Rectal smooth muscle tissue (tissue), 1 donor: ENCODE results near the gene BEX3.
"Not testable (repeated sequence)": the region's sequence is repeated elsewhere in the genome, so short reads cannot be mapped to it uniquely, and the experiment has no call there.

Experiments used
- H3K27ac ChIP-seq: one replicate; pipeline ENCODE4 v1.7.0; 2013; ENCODE audit warnings: low read depth, low read length, inconsistent platforms
- H3K27me3 ChIP-seq: one replicate; pipeline ENCODE4 v1.7.0; 2013; ENCODE audit warnings: low read length; ENCODE audit not compliant: control insufficient read depth, insufficient read depth
- H3K36me3 ChIP-seq: one replicate; pipeline ENCODE4 v1.7.0; 2013; ENCODE audit warnings: low read length; ENCODE audit not compliant: control insufficient read depth, insufficient read depth
- H3K4me1 ChIP-seq: one replicate; pipeline ENCODE4 v1.7.0; 2013; ENCODE audit warnings: low read length; ENCODE audit not compliant: control insufficient read depth, insufficient read depth
- H3K4me3 ChIP-seq: one replicate; pipeline ENCODE4 v1.7.0; 2013; ENCODE audit warnings: low read length
- H3K9ac ChIP-seq: one replicate; pipeline ENCODE4 v1.7.0; 2013; ENCODE audit warnings: low read length

The BEX3 gene

GRCh38 chrX:103376118-103376978 lies at the start of gene BEX3:
Gene BEX3 (plus strand): TSS chrX:103376538. CDS start chrX:103377522, 984 bp downstream.
- peak within 1 kb of the TSS; percentile 73 for H3K9ac ChIP-seq
- peak within 1 kb of the TSS; percentile 78 for H3K27ac ChIP-seq
- peak within 1 kb of the TSS; percentile 62 for H3K4me3 ChIP-seq

GRCh38 chrX:103329991-103330390 lies 46.3 kb upstream of the BEX3 start, which contains the start of gene TCEAL7:
Gene TCEAL7 (plus strand): TSS chrX:103330239. CDS start chrX:103331404, 1,165 bp downstream.
- peak within 1 kb of the TSS; percentile 18 for H3K27ac ChIP-seq
- H3K27me3 ChIP-seq, result peaks cover 5% of the 10 kb centered on the region
- no peaks in the 10 kb centered on the region for H3K4me1 ChIP-seq
- no peaks in the 10 kb centered on the region for H3K36me3 ChIP-seq
- no peak within 1 kb of the TSS for H3K9ac ChIP-seq
- peak within 1 kb of the TSS; percentile 29 for H3K4me3 ChIP-seq

More at GRCh38 chrX:103376118-103376978, at the start of gene BEX3:
- no peaks in the 10 kb centered on the region for H3K4me1 ChIP-seq
- peaks cover 4% of the 10 kb centered on the region for H3K27me3 ChIP-seq
- no peaks in the 10 kb centered on the region for H3K36me3 ChIP-seq

GRCh38 chrX:103330681-103331288 lies 45.6 kb upstream of the BEX3 start:
- Histone ChIP-seq H3K4me3 (peak overlapping the region; percentile 10), H3K27me3 (peaks cover 5% of the 10 kb centered on the region), H3K9ac (no peak overlapping the region), H3K27ac (no peak overlapping the region), H3K36me3 (no peaks in the 10 kb centered on the region), H3K4me1 (no peaks in the 10 kb centered on the region)

GRCh38 chrX:103338663-103339062 lies 37.7 kb upstream of the BEX3 start:
- Histone ChIP-seq H3K9ac (no peak overlapping the region), H3K27ac (no peak overlapping the region), H3K36me3 (no peaks in the 10 kb centered on the region), H3K4me3 (no peak overlapping the region), H3K27me3 (no peaks in the 10 kb centered on the region), H3K4me1 (no peaks in the 10 kb centered on the region)

GRCh38 chrX:103343105-103343504 lies 33.2 kb upstream of the BEX3 start:
- Histone ChIP-seq H3K9ac (no peak overlapping the region), H3K4me1 (no peaks in the 10 kb centered on the region), H3K36me3 (no peaks in the 10 kb centered on the region), H3K27ac (no peak overlapping the region), H3K27me3 (no peaks in the 10 kb centered on the region), H3K4me3 (no peak overlapping the region)

- no peak overlapping the region for H3K27ac ChIP-seq
- H3K36me3 ChIP-seq, result no peaks in the 10 kb centered on the region
- H3K27me3 ChIP-seq, result no peaks in the 10 kb centered on the region
- H3K9ac ChIP-seq, result no peak overlapping the region
- H3K4me3 ChIP-seq, result no peak overlapping the region
- no peaks in the 10 kb centered on the region for H3K4me1 ChIP-seq
These were observed 31.7 kb upstream of the BEX3 start for GRCh38 chrX:103344606-103345005.

GRCh38 chrX:103347682-103348397 lies 28.5 kb upstream of the BEX3 start:
- Histone ChIP-seq H3K27ac (no peak overlapping the region), H3K36me3 (no peaks in the 10 kb centered on the region), H3K9ac (no peak overlapping the region), H3K4me1 (no peaks in the 10 kb centered on the region), H3K4me3 (no peak overlapping the region), H3K27me3 (no peaks in the 10 kb centered on the region)

GRCh38 chrX:103356130-103356798 lies 20.1 kb upstream of the BEX3 start, which contains the start of gene TCEAL9:
Gene TCEAL9 (plus strand): TSS chrX:103356506. CDS start chrX:103357685, 1,179 bp downstream.
- Histone ChIP-seq H3K36me3 (no peaks in the 10 kb centered on the region), H3K27ac (peak within 1 kb of the TSS; percentile 81), H3K9ac (peak within 1 kb of the TSS; percentile 54), H3K4me1 (no peaks in the 10 kb centered on the region), H3K27me3 (no peaks in the 10 kb centered on the region), H3K4me3 (peak within 1 kb of the TSS; percentile 64)

GRCh38 chrX:103356858-103357257 lies 19.5 kb upstream of the BEX3 start:
- no peaks in the 10 kb centered on the region for H3K27me3 ChIP-seq

GRCh38 chrX:103357871-103358270 lies 18.5 kb upstream of the BEX3 start:
- Histone ChIP-seq H3K4me1 (no peaks in the 10 kb centered on the region), H3K36me3 (no peaks in the 10 kb centered on the region), H3K27me3 (no peaks in the 10 kb centered on the region), H3K9ac (no peak overlapping the region), H3K4me3 (no peak overlapping the region), H3K27ac (no peak overlapping the region)

More at GRCh38 chrX:103356858-103357257, 19.5 kb upstream of the BEX3 start:
- Histone ChIP-seq H3K4me3 (peak overlapping the region; percentile 64), H3K27ac (peak overlapping the region; percentile 81), H3K36me3 (no peaks in the 10 kb centered on the region), H3K4me1 (no peaks in the 10 kb centered on the region), H3K9ac (peak overlapping the region; percentile 54)

- H3K4me1 ChIP-seq, H3K27me3 ChIP-seq, H3K36me3 ChIP-seq, H3K4me3 ChIP-seq, H3K27ac ChIP-seq, H3K9ac ChIP-seq: not testable (repeated sequence)
These were observed 16.7 kb upstream of the BEX3 start for GRCh38 chrX:103359605-103360004.

GRCh38 chrX:103360092-103360491 lies 16.2 kb upstream of the BEX3 start:
- Histone ChIP-seq H3K27me3 (no peaks in the 10 kb centered on the region), H3K36me3 (no peaks in the 10 kb centered on the region)

More at GRCh38 chrX:103360092-103360491, 16.2 kb upstream of the BEX3 start:
- no peak overlapping the region for H3K9ac ChIP-seq
- no peaks in the 10 kb centered on the region for H3K4me1 ChIP-seq
- no peak overlapping the region for H3K4me3 ChIP-seq
- no peak overlapping the region for H3K27ac ChIP-seq
